Colonic mucosa (tissue), 4 donors: ENCODE results near the gene ARHGEF4. TPM values are rescaled to one million over a fixed set of nuclear protein-coding genes. Genes with fewer than 3 reads are reported as not detected.

ENCODE experiments used
- DNase-seq: peaks from one replicate; pipeline ENCODE4 v3.0.0-alpha.2; 2020
- H3K27ac ChIP-seq: fragments of 200-600 bp; one replicate; pipeline ENCODE4 v1.8.0; 2021
- H3K27me3 ChIP-seq: fragments of 200-600 bp; one replicate; pipeline ENCODE4 v1.8.0; 2021
- H3K36me3 ChIP-seq: fragments of 200-600 bp; one replicate; pipeline ENCODE4 v1.8.0; 2021
- H3K4me1 ChIP-seq: fragments of 200-600 bp; one replicate; pipeline ENCODE4 v1.8.0; 2021; ENCODE audit warnings: mild to moderate bottlenecking
- H3K4me3 ChIP-seq: fragments of 200-600 bp; one replicate; pipeline ENCODE4 v1.8.0; 2021
- H3K9ac ChIP-seq, 2 donors: one replicate each; pipeline ENCODE4 v1.7.0; 2013; ENCODE audit warnings: control low read depth in 2 of 2, low read depth in 2 of 2, low read length in 2 of 2
- H3K9me3 ChIP-seq: fragments of 200-600 bp; one replicate; pipeline ENCODE4 v1.8.0; 2021
- intact Hi-C: fragments of 100-400 bp; cut with DNase I; formaldehyde crosslinking; loops from one replicate; pipeline ENCODE4 v1.14.1; 2022
- total RNA-seq, 2 donors: library from RNA; stranded (reverse); fragmentation: NEBNext Ultra II Directional in 1 of 2; extraction: Animal tissue kit (Norgen Biotek cat#: 25700) in 1 of 2; gene quantifications; one replicate each; pipeline ENCODE4 v1.2.1, GENCODE V29; 2021
- TF ChIP-seq, protein P1 (sequence below): fragments of 200-600 bp; IDR thresholded peaks from one replicate; pipeline ENCODE4 v1.8.0; 2022; ENCODE audit warnings: antibody characterized with exemption, mild to moderate bottlenecking
- donor health status: healthy.
- donor health status: DM: no; HTN: no; CAD: no.
- donor health status: DM: no; HTN: no; CAD: no.

ARHGEF4 gene
- total RNA-seq, 2 donors from 2014 or later = 1.6 to 2.6 TPM

- TF ChIP-seq, protein P1, sequence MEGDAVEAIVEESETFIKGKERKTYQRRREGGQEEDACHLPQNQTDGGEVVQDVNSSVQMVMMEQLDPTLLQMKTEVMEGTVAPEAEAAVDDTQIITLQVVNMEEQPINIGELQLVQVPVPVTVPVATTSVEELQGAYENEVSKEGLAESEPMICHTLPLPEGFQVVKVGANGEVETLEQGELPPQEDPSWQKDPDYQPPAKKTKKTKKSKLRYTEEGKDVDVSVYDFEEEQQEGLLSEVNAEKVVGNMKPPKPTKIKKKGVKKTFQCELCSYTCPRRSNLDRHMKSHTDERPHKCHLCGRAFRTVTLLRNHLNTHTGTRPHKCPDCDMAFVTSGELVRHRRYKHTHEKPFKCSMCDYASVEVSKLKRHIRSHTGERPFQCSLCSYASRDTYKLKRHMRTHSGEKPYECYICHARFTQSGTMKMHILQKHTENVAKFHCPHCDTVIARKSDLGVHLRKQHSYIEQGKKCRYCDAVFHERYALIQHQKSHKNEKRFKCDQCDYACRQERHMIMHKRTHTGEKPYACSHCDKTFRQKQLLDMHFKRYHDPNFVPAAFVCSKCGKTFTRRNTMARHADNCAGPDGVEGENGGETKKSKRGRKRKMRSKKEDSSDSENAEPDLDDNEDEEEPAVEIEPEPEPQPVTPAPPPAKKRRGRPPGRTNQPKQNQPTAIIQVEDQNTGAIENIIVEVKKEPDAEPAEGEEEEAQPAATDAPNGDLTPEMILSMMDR = no peak
- Histone ChIP-seq H3K36me3 (no peaks in the 10 kb centered on the region), H3K27ac (no peak overlapping the region), H3K9me3 (no peaks in the 10 kb centered on the region), H3K27me3 (no peaks in the 10 kb centered on the region), H3K4me1 (no peaks in the 10 kb centered on the region), H3K4me3 (no peak overlapping the region), H3K9ac (no peak overlapping the region)
- intact Hi-C loops = no loop called here
- no peak for DNase-seq
Observed at GRCh38 chr2:130819608-130820278, 17.0 kb upstream of the ARHGEF4 start.

DNA sequence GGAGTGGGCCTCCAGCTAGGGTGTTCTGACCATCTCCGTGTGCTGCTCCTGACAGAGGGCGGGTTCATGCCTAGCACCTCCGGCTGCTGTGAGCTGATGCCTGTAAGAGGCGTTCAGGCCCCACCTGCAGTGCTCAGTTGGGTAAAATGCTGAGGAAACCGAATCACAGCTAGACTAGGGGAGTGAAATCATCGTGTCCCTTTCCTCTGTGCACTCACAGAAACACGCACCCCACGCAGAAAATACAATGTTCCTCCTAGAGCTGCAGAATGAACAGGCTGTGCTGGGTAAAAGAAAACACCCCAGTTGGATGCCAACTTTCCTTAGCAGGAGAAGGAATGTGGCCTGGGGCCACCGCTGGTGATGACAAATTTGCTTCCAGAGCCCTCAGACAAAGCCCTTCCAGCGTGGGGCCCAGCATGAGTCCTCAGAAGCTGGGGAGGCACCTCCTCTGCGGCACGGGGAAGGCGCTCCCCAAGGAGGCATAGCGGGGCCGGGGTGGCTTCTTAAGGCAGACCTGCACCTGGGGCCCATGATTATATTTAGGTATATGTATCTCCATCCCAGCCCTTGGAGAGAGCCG is 16.3 kb upstream of the ARHGEF4 start:
- Histone ChIP-seq H3K27me3 (no peaks in the 10 kb centered on the region), H3K36me3 (no peaks in the 10 kb centered on the region), H3K4me3 (no peak overlapping the region), H3K27ac (no peak overlapping the region), H3K9me3 (no peaks in the 10 kb centered on the region), H3K4me1 (no peaks in the 10 kb centered on the region), H3K9ac (no peak overlapping the region)
- intact Hi-C loops = no loop called here
- no peak for DNase-seq
- TF ChIP-seq, protein P1 = no peak

GRCh38 chr2:130821867-130822266 is 14.8 kb upstream of the ARHGEF4 start:
- DNase-seq = no peak
- intact Hi-C loops = no loop called here
- no peak overlapping the region for H3K9ac ChIP-seq
- TF ChIP-seq, protein P1 = no peak
- no peaks in the 10 kb centered on the region for H3K36me3 ChIP-seq
- no peak overlapping the region for H3K27ac ChIP-seq
- no peaks in the 10 kb centered on the region for H3K4me1 ChIP-seq
- no peak overlapping the region for H3K4me3 ChIP-seq
- no peaks in the 10 kb centered on the region for H3K27me3 ChIP-seq
- H3K9me3 ChIP-seq = no peaks in the 10 kb centered on the region

DNA sequence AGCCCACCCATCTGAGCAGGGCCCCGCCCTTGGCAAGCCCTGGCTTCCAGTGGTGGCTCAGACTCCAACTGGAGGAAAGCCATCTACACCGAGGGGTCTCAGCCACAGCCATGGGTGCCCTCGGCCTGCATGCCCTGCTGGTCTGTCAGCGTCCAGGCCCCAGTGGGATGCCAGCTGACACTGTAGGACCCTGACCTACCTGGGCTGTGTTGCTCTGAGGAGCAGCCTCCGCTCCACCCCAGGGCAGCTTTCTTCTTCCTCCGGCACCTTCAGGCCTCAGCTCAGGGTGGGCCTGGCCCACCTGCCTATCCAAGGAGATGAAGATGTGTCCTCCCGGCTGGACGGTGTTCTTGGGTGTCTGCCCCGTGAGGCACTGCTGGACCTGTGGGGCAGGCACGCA is 13.9 kb upstream of the ARHGEF4 start:
- TF ChIP-seq, protein P1 = no peak
- Histone ChIP-seq H3K4me1 (no peaks in the 10 kb centered on the region), H3K9me3 (no peaks in the 10 kb centered on the region), H3K9ac (no peak overlapping the region), H3K27ac (no peak overlapping the region), H3K36me3 (no peaks in the 10 kb centered on the region), H3K27me3 (no peaks in the 10 kb centered on the region), H3K4me3 (no peak overlapping the region)
- DNase-seq = no peak
- intact Hi-C loops = no loop called here

GRCh38 chr2:130823171-130823885 is 13.4 kb upstream of the ARHGEF4 start:
- no peaks in the 10 kb centered on the region for H3K27me3 ChIP-seq
- no peak for DNase-seq
- no peaks in the 10 kb centered on the region for H3K36me3 ChIP-seq
- no peaks in the 10 kb centered on the region for H3K9me3 ChIP-seq
- no peak overlapping the region for H3K27ac ChIP-seq
- TF ChIP-seq, protein P1 = no peak
- H3K9ac ChIP-seq = no peak overlapping the region
- intact Hi-C loops = no loop called here
- H3K4me3 ChIP-seq = no peak overlapping the region
- H3K4me1 ChIP-seq = no peaks in the 10 kb centered on the region
